ENCODE data around the gene RCVRN.

- TF ChIP-seq CTCF (conservative IDR thresholded peaks at IDR 0.05; ENCODE audit: low read depth, low read length), result peak; percentile 32
- no peak for TF ChIP-seq POLR2A (IDR thresholded peaks at IDR 0.05; ENCODE audit: low read depth, low read length)
- TF ChIP-seq FOS (IDR thresholded peaks at IDR 0.05; ENCODE audit: low read depth, low read length), result no peak
- no peak for TF ChIP-seq CEBPB (IDR thresholded peaks at IDR 0.05; ENCODE audit: low read depth, low read length)
- TF ChIP-seq MXI1 (IDR thresholded peaks at IDR 0.05; ENCODE audit: borderline replicate concordance, low read depth, low read length), result no peak
- TF ChIP-seq, protein P1, sequence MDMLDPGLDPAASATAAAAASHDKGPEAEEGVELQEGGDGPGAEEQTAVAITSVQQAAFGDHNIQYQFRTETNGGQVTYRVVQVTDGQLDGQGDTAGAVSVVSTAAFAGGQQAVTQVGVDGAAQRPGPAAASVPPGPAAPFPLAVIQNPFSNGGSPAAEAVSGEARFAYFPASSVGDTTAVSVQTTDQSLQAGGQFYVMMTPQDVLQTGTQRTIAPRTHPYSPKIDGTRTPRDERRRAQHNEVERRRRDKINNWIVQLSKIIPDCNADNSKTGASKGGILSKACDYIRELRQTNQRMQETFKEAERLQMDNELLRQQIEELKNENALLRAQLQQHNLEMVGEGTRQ (IDR thresholded peaks at IDR 0.05; ENCODE audit: low read depth, low read length), result peak; percentile 35; the same call in 1 of the 2 replicates
Observed at GRCh38 chr17:9905902-9906301, 831 bp upstream of the RCVRN start.

All from IMR-90 (cell line).